Nephron (organoid): ENCODE measurements around the gene C1orf116.

Experiments
- H3K27ac Mint-ChIP-seq, 3 experiments: 2 replicates each; pipeline ENCODE4 v1.8.0; 2020; ENCODE audit warnings: mixed read lengths in 3 of 3, mild to moderate bottlenecking in 2 of 3, moderate library complexity in 1 of 3
- H3K27me3 Mint-ChIP-seq: 2 replicates; pipeline ENCODE4 v1.8.0; 2021; ENCODE audit warnings: low read depth, mild to moderate bottlenecking, moderate library complexity, mixed read lengths
- H3K36me3 Mint-ChIP-seq: 2 replicates; pipeline ENCODE4 v1.8.0; 2020; ENCODE audit warnings: low read depth, mixed read lengths
- H3K4me1 Mint-ChIP-seq: 2 replicates; pipeline ENCODE4 v1.8.0; 2020; ENCODE audit warnings: mixed read lengths
- H3K4me3 Mint-ChIP-seq, 3 experiments: 2 replicates each; pipeline ENCODE4 v1.8.0; 2020; ENCODE audit warnings: mild to moderate bottlenecking in 3 of 3, mixed read lengths in 3 of 3, moderate library complexity in 2 of 3
- H3K9me3 Mint-ChIP-seq: 2 replicates; pipeline ENCODE4 v1.8.0; 2020; ENCODE audit warnings: mixed read lengths
- CTCF ChIP-seq, 3 experiments: fragments of 200-600 bp; sonication (generic); IDR thresholded peaks; one replicate each; pipeline ENCODE4 v1.5.0; 2021; ENCODE audit warnings: antibody characterized with exemption in 3 of 3; ENCODE audit not compliant: unreplicated experiment in 3 of 3

The C1orf116 gene

GRCh38 chr1:207003210-207003609, 29.3 kb downstream of the C1orf116 start:
- no peak for TF ChIP-seq CTCF (IDR thresholded peaks at IDR 0.05; ENCODE audit: unreplicated experiment in 3 of 3)
- H3K4me1 Mint-ChIP-seq = peaks cover 26% of the 10 kb centered on the region
- no peaks in the 10 kb centered on the region for H3K36me3 Mint-ChIP-seq
- no peak overlapping the region for H3K4me3 Mint-ChIP-seq
- H3K27ac Mint-ChIP-seq = no peak overlapping the region
- peaks cover 4% of the 10 kb centered on the region for H3K9me3 Mint-ChIP-seq
- peaks cover 3% of the 10 kb centered on the region for H3K27me3 Mint-ChIP-seq

GRCh38 chr1:207002724-207003146, 29.8 kb downstream of the C1orf116 start:
- TF ChIP-seq CTCF (IDR thresholded peaks at IDR 0.05; ENCODE audit: unreplicated experiment in 3 of 3) = no peak
- Mint-ChIP-seq H3K4me1 (peaks cover 25% of the 10 kb centered on the region), H3K36me3 (no peaks in the 10 kb centered on the region), H3K27me3 (peaks cover 3% of the 10 kb centered on the region), H3K27ac (no peak overlapping the region), H3K4me3 (no peak overlapping the region), H3K9me3 (peaks cover 4% of the 10 kb centered on the region)

GRCh38 chr1:207001492-207002245, 30.9 kb downstream of the C1orf116 start:
- Mint-ChIP-seq H3K4me1 (peaks cover 15% of the 10 kb centered on the region), H3K9me3 (no peaks in the 10 kb centered on the region), H3K4me3 (no peak overlapping the region), H3K27ac (no peak overlapping the region), H3K27me3 (peaks cover 3% of the 10 kb centered on the region), H3K36me3 (no peaks in the 10 kb centered on the region)
- TF ChIP-seq CTCF (IDR thresholded peaks at IDR 0.05; ENCODE audit: unreplicated experiment in 3 of 3) = no peak

GRCh38 chr1:207000651-207001291, 31.8 kb downstream of the C1orf116 start:
- H3K27me3 Mint-ChIP-seq = peaks cover 3% of the 10 kb centered on the region
- H3K9me3 Mint-ChIP-seq = no peaks in the 10 kb centered on the region
- H3K27ac Mint-ChIP-seq = no peak overlapping the region
- H3K36me3 Mint-ChIP-seq = no peaks in the 10 kb centered on the region
- peaks cover 10% of the 10 kb centered on the region for H3K4me1 Mint-ChIP-seq
- H3K4me3 Mint-ChIP-seq = no peak overlapping the region
- TF ChIP-seq CTCF (IDR thresholded peaks at IDR 0.05; ENCODE audit: unreplicated experiment in 3 of 3) = no peak

GRCh38 chr1:206998816-206999215, 33.7 kb downstream of the C1orf116 start:
- peaks cover 3% of the 10 kb centered on the region for H3K27me3 Mint-ChIP-seq
- H3K9me3 Mint-ChIP-seq = no peaks in the 10 kb centered on the region
- no peak for TF ChIP-seq CTCF (IDR thresholded peaks at IDR 0.05; ENCODE audit: unreplicated experiment in 3 of 3)
- H3K4me1 Mint-ChIP-seq = peaks cover 4% of the 10 kb centered on the region
- H3K27ac Mint-ChIP-seq = no peak overlapping the region
- no peak overlapping the region for H3K4me3 Mint-ChIP-seq
- no peaks in the 10 kb centered on the region for H3K36me3 Mint-ChIP-seq
